K562 (cell line): ENCODE results near the gene NR3C2. TPM values are rescaled to one million over a fixed set of nuclear protein-coding genes. Genes with fewer than 3 reads are reported as not detected.

Source experiments
- ATAC-seq: fragments of 200-7000 bp; cut with Tn5 transposase; 3 replicates; pipeline ENCODE4 v1.9.1; 2020; ENCODE audit warnings: moderate library complexity
- BruUV-seq: library from RNA; stranded (reverse); fragments of 400-500 nt; replicated peaks from 2 replicates; lab custom pipeline; 2021; lab: Mats Ljungman, UMichigan
- CTCF ChIA-PET: fragments of 300-600 bp; formaldehyde crosslinking; extraction: SDS; loops from one replicate; lab custom pipeline; 2021; ENCODE audit warnings: low intra/inter-chr PET ratio; lab: Yijun Ruan, JAX
- POLR2A ChIA-PET: fragments of 300-600, 350-650 bp; sonication (Branson Sonifier 250); formaldehyde crosslinking; extraction: SDS; loops from one replicate; lab custom pipeline; 2021; ENCODE audit warnings: antibody characterized with exemption, inconsistent platforms; lab: Yijun Ruan, JAX
- DNase-seq, 4 experiments: peaks; one replicate each; pipeline versions ENCODE4 v3.0.0 to v3.0.0-alpha.2; 2011 to 2018; ENCODE audit warnings: low spot score in 3 of 4, mixed read lengths in 3 of 4; ENCODE audit errors: extremely low read depth in 1 of 4
- FAIRE-seq: peaks from 2 replicates; lab custom pipeline; 2011; peaks lifted over from hg19 to GRCh38; lab: Jason Lieb, UNC
- H2AFZ ChIP-seq: 2 replicates; pipeline ENCODE4 v1.6.0; 2011; ENCODE audit warnings: low read depth, low read length, control low read depth, inconsistent platforms
- H3K27ac ChIP-seq: fragments of 200-600 bp; 3 replicates; pipeline ENCODE4 v1.8.0; 2011; ENCODE audit warnings: low read depth, mild to moderate bottlenecking, control low read depth, inconsistent platforms, low read length, moderate library complexity, mixed read lengths; ENCODE audit errors: extremely low read depth
- H3K27me3 ChIP-seq, 2 experiments: fragments of 300-600 bp in 1 of 2; 2 replicates in 1 of 2; 3 replicates in 1 of 2; pipeline versions ENCODE4 v1.6.0 to v1.8.0; 2011; ENCODE audit warnings: inconsistent platforms in 2 of 2, low read length in 2 of 2, mild to moderate bottlenecking in 1 of 2, mixed read lengths in 1 of 2, moderate library complexity in 1 of 2; ENCODE audit not compliant: control insufficient read depth in 2 of 2, insufficient read depth in 2 of 2
- H3K36me3 ChIP-seq: fragments of 300-600 bp; 3 replicates; pipeline ENCODE4 v1.8.0; 2011; ENCODE audit warnings: mild to moderate bottlenecking, low read length, inconsistent platforms; ENCODE audit not compliant: control insufficient read depth, insufficient read depth
- H3K4me1 ChIP-seq, 2 experiments: fragments of 200-600 bp in 1 of 2; replicated peaks in 1 of 2; 2 replicates in 1 of 2; 3 replicates in 1 of 2; pipeline versions ENCODE4 v1.5.1 to v1.8.0; 2011; ENCODE audit warnings: inconsistent platforms in 2 of 2, low read length in 2 of 2, mild to moderate bottlenecking in 1 of 2, mixed read lengths in 1 of 2, moderate library complexity in 1 of 2; ENCODE audit not compliant: control insufficient read depth in 2 of 2, insufficient read depth in 2 of 2
- H3K4me2 ChIP-seq: 2 replicates; pipeline ENCODE4 v1.6.1; 2011; ENCODE audit warnings: low read length, control low read depth, inconsistent platforms, mixed read lengths; ENCODE audit not compliant: insufficient read depth
- H3K4me3 ChIP-seq: fragments of 200-600 bp; sonication (generic), shearing (Covaris generic); 2 replicates; pipeline ENCODE4 v1.5.1; 2016; ENCODE audit warnings: control low read depth, inconsistent platforms
- H3K79me2 ChIP-seq: fragments of 200-600 bp; 3 replicates; pipeline ENCODE4 v1.8.0; 2011; ENCODE audit warnings: low read length, inconsistent platforms; ENCODE audit not compliant: control insufficient read depth, insufficient read depth
- H3K9ac ChIP-seq, 2 experiments: 2 replicates each; pipeline versions ENCODE4 v1.6.0 to v1.6.1; 2011; ENCODE audit warnings: low read depth in 2 of 2, low read length in 2 of 2, control low read depth in 1 of 2, inconsistent platforms in 1 of 2, mild to moderate bottlenecking in 1 of 2, mixed read lengths in 1 of 2; ENCODE audit not compliant: insufficient read depth in 1 of 2
- H3K9me1 ChIP-seq: one replicate; pipeline ENCODE4 v1.6.0; 2011; ENCODE audit warnings: inconsistent platforms, mild to moderate bottlenecking, low read length, moderate library complexity; ENCODE audit not compliant: control insufficient read depth, insufficient read depth
- H3K9me3 ChIP-seq: replicated peaks from 2 replicates; pipeline ENCODE4 v1.5.1; 2011; ENCODE audit warnings: low read depth, low read length, inconsistent platforms; ENCODE audit not compliant: control insufficient read depth, insufficient read depth
- H4K20me1 ChIP-seq: replicated peaks from 2 replicates; pipeline ENCODE4 v1.6.1; 2011; ENCODE audit warnings: low read length, inconsistent platforms, mixed read lengths; ENCODE audit not compliant: control insufficient read depth, insufficient read depth
- KLF6 ChIP-seq: fragments of 250-450 bp; sonication (Bioruptor Pico); IDR thresholded peaks from 2 replicates; pipeline ENCODE4 v1.4.0; 2020; ENCODE audit warnings: mild to moderate bottlenecking, moderate library complexity, borderline replicate concordance
- NFE2L1 ChIP-seq: fragments of 450-650 bp; IDR thresholded peaks from 2 replicates; pipeline ENCODE4 v1.6.1; 2016; ENCODE audit warnings: missing genetic modification characterization, low read depth, mild to moderate bottlenecking, missing compliant biosample characterization, moderate library complexity, borderline replicate concordance
- ZNF507 ChIP-seq: conservative IDR thresholded peaks from 2 replicates; pipeline ENCODE4 v1.6.1; 2017; ENCODE audit warnings: missing genetic modification characterization, missing compliant biosample characterization
- WGBS: fragments of 100-300 bp; shearing (Covaris generic); methylation state at CpG from one replicate; pipeline ENCODE4 v1.1.6; 2016; ENCODE audit warnings: low coverage, mixed read lengths; ENCODE audit not compliant: insufficient coverage; ENCODE audit errors: missing lambda C conversion rate; 5-methylcytosine and 5-hydroxymethylcytosine counted together
- in situ Hi-C: fragments of 300-500 bp; cut with MboI; formaldehyde crosslinking; loops from 4 replicates; pipeline ENCODE4 v1.15.0; 2018; ENCODE audit warnings: inconsistent platforms, mixed read lengths
- intact Hi-C: fragments of 100-400 bp; cut with micrococcal nuclease; formaldehyde crosslinking; loops from 2 replicates; pipeline ENCODE4 v1.14.2; 2022
- polyA plus RNA-seq, 8 experiments: library from polyadenylated mRNA; depleted of rRNA in 4 of 8; stranded (reverse) in 5 of 8; unstranded in 3 of 8; fragments of >200 nt; fragmentation: Nextera tagmentation in 2 of 8; fragmentation: Illumina TruSeq in 1 of 8; extraction: Ambion mirVana in 2 of 8; extraction: Trizol in 1 of 8; gene quantifications; 2 replicates each; pipeline versions ENCODE4 v1.2.1 to v1.2.3, GENCODE V29; 2011 to 2014; ENCODE audit warnings: inconsistent platforms in 1 of 8, missing spikeins in 1 of 8
- total RNA-seq, 7 experiments: library from RNA; depleted of rRNA in 6 of 7; stranded (reverse); fragments of >200 nt in 6 of 7; fragmentation: Illumina TruSeq in 2 of 7; extraction: Trizol in 2 of 7; gene quantifications; 2 replicates each; pipeline versions ENCODE4 v1.2.1 to v1.2.3, GENCODE V29; 2011 to 2021; ENCODE audit warnings: low replicate concordance in 1 of 7
- TF ChIP-seq, protein P1 (sequence below): fragments of 450-650 bp; IDR thresholded peaks from 2 replicates; pipeline ENCODE4 v1.6.1; 2016; ENCODE audit warnings: low read depth

NR3C2 gene
- total and polyA plus RNA-seq, 9 of the 15 experiments (the other 6 are each of a cell fraction or from before 2014, with no cell fraction given): 0.01 to 0.28 (median 0.16) TPM; not detected in 2

DNA sequence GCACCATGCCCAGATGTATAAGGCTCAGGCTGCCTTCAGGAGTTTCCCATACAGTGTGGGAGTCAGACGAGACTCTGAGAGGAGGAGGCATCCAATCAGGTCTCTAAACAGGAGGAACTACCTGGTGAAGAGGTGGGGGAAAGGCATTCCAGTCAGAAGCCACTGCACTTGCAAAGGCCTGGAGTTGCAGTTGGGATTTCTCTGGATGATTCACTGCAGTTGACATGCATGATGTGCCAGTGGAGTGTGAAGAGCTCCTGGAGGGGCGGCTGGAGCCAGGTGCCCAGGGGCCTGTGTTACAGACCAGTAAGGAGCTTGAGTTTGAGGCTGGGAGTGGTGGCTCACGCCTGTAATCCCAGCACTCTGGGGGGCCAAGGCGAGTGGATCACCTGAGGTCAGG lies 371.2 kb downstream of the NR3C2 start:
- no peaks in the 10 kb centered on the region for H3K4me1 ChIP-seq
- H3K4me2 ChIP-seq: no peak overlapping the region
- H4K20me1 ChIP-seq: no peaks in the 10 kb centered on the region
- DNase-seq (no peak), ATAC-seq (no peak), FAIRE-seq (no peak)
- intact Hi-C loops: no loop called here
- ChIA-PET POLR2A (interaction anchor here (0.7 kb wide), 1 partner anchor 8 kb away, joined by 3 read pairs; no protein-coding TSS in a partner anchor), CTCF (no interaction called here)
- H2AFZ ChIP-seq: no peak overlapping the region
- WGBS: 3% methylated on average over 4 of the region's 4 CpGs
- no peak overlapping the region for H3K9ac ChIP-seq
- no TSS peak for BruUV-seq
- no peaks in the 10 kb centered on the region for H3K79me2 ChIP-seq
- TF ChIP-seq ZNF507 (tag) (no peak), NFE2L1 (no peak), KLF6 (CRISPR knock-in tag) (no peak)
- TF ChIP-seq, protein P1, sequence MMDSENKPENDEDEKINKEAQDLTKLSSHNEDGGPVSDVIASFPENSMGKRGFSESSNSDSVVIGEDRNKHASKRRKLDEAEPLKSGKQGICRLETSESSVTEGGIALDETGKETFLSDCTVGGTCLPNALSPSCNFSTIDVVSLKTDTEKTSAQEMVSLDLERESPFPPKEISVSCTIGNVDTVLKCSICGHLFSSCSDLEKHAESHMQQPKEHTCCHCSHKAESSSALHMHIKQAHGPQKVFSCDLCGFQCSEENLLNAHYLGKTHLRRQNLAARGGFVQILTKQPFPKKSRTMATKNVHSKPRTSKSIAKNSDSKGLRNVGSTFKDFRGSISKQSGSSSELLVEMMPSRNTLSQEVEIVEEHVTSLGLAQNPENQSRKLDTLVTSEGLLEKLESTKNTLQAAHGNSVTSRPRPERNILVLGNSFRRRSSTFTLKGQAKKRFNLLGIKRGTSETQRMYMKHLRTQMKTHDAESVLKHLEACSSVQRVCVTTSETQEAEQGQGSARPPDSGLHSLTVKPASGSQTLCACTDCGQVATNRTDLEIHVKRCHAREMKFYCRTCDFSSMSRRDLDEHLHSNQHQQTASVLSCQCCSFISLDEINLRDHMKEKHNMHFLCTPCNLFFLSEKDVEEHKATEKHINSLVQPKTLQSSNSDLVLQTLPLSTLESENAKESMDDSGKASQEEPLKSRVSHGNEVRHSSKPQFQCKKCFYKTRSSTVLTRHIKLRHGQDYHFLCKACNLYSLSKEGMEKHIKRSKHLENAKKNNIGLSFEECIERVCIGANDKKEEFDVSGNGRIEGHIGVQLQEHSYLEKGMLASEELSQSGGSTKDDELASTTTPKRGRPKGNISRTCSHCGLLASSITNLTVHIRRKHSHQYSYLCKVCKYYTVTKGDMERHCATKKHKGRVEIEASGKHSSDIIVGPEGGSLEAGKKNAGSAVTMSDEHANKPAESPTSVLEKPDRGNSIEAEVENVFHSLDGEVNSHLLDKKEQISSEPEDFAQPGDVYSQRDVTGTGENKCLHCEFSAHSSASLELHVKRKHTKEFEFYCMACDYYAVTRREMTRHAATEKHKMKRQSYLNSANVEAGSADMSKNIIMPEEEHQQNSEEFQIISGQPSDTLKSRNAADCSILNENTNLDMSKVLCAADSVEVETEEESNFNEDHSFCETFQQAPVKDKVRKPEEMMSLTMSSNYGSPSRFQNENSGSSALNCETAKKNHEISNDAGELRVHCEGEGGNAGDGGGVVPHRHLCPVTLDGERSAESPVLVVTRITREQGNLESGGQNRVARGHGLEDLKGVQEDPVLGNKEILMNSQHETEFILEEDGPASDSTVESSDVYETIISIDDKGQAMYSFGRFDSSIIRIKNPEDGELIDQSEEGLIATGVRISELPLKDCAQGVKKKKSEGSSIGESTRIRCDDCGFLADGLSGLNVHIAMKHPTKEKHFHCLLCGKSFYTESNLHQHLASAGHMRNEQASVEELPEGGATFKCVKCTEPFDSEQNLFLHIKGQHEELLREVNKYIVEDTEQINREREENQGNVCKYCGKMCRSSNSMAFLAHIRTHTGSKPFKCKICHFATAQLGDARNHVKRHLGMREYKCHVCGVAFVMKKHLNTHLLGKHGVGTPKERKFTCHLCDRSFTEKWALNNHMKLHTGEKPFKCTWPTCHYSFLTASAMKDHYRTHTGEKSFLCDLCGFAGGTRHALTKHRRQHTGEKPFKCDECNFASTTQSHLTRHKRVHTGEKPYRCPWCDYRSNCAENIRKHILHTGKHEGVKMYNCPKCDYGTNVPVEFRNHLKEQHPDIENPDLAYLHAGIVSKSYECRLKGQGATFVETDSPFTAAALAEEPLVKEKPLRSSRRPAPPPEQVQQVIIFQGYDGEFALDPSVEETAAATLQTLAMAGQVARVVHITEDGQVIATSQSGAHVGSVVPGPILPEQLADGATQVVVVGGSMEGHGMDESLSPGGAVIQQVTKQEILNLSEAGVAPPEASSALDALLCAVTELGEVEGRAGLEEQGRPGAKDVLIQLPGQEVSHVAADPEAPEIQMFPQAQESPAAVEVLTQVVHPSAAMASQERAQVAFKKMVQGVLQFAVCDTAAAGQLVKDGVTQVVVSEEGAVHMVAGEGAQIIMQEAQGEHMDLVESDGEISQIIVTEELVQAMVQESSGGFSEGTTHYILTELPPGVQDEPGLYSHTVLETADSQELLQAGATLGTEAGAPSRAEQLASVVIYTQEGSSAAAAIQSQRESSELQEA: no peak
- no peaks in the 10 kb centered on the region for H3K9me1 ChIP-seq
- H3K27ac ChIP-seq: no peak overlapping the region
- in situ Hi-C loops: no loop called here
- H3K4me3 ChIP-seq: no peak overlapping the region
- no peaks in the 10 kb centered on the region for H3K27me3 ChIP-seq
- no peaks in the 10 kb centered on the region for H3K36me3 ChIP-seq
- no peaks in the 10 kb centered on the region for H3K9me3 ChIP-seq
